ENCODE results near the gene NECAB2. TPM values are rescaled to one million over a fixed set of nuclear protein-coding genes. Genes with fewer than 3 reads are reported as not detected.

The NECAB2 gene
- polyA plus RNA-seq, 2 of the 4 experiments (the other 2 are of a cell fraction), result 1.1 to 1.4 TPM

DNA sequence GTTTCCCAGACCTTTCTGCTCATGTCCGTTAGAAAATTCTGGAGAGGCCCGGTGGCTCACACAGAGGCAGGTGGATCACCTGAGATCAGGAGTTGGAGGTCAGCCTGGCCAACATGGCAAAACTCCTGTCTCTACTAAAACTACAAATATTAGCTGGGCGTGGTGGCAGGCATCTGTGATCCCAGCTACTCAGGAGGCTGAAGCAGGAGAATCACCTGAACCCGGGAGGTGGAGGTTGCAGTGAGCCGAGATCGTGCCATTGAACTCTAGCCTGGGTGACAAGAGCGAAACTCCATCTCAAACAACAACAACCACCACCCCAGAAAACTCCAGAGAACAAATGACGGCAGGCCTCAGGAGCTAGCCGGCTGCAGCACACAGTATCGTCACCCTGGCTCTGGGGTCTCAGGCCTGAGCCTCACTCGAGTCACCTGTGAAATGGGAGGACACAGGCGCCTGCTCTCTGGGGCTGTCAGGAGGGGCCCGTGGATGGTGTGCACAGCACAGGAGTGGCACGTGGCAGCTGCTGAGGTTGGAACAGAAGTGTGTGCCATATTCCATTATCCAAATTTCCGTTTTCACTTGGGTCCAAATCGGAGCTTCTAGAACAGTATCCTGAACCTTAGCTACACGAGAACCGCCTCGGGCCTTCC lies 77.9 kb downstream of the NECAB2 start:
- POLR2A ChIA-PET, result no interaction called here
- WGBS (ENCODE audit: missing lambda C conversion rate), result 82% methylated on average over 19 of the region's 19 CpGs

DNA sequence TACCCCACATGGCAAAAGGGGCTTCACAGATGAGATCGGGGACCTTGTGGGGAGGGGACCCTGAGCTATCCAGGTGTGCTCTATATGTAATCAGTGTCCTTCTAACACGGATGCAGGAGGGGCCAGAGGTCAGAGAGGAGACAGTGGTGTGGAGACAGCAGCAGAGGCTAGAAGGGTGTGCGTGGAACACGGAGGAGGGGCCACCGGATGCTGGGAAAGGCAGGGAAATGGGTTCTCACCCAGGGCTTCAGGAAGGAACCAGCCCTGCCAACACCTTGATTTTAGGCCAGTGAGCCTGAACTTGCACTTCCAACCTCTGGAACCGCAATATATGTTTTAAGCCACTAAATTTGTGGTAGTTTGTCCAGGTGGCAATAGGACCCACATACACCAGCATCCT lies 79.2 kb downstream of the NECAB2 start:
- ATAC-seq (no peak), DNase-seq (ENCODE audit: low read depth in 1 of 2, low spot score in 1 of 2) (no peak), FAIRE-seq (no peak)
- no peak overlapping the region for H3K4me3 ChIP-seq
- H3K27ac ChIP-seq, result no peak overlapping the region
- no peak overlapping the region for H3K4me2 ChIP-seq
- ChIA-PET POLR2A (no interaction called here), CTCF (interaction anchor here (0.9 to 11.3 kb wide), 8 partner anchors 14 to 102 kb away, joined by 3 to 87 read pairs (median 4); no protein-coding TSS in a partner anchor)
- WGBS (ENCODE audit: missing lambda C conversion rate), result 87% methylated on average over 6 of the region's 6 CpGs
- no peaks in the 10 kb centered on the region for H3K9me3 ChIP-seq
- TF ChIP-seq EP300 (IDR thresholded peaks at IDR 0.05) (no peak), SMC3 (IDR thresholded peaks at IDR 0.05) (no peak)
- H3K4me1 ChIP-seq, result no peaks in the 10 kb centered on the region

More for the DNA sequence above, 77.9 kb downstream of the NECAB2 start:
- ATAC-seq, result no peak
- H3K27ac ChIP-seq, result no peak overlapping the region
- no peaks in the 10 kb centered on the region for H3K4me1 ChIP-seq
- FAIRE-seq, result no peak
- no peak overlapping the region for H3K4me2 ChIP-seq
- CTCF ChIA-PET, result interaction anchor here (0.8 to 11.3 kb wide), 10 partner anchors 9 to 89 kb away, joined by 3 to 87 read pairs (median 4); no protein-coding TSS in a partner anchor
- TF ChIP-seq ZC3H11A (IDR thresholded peaks at IDR 0.05), result no peak
- TF ChIP-seq, protein P1, sequence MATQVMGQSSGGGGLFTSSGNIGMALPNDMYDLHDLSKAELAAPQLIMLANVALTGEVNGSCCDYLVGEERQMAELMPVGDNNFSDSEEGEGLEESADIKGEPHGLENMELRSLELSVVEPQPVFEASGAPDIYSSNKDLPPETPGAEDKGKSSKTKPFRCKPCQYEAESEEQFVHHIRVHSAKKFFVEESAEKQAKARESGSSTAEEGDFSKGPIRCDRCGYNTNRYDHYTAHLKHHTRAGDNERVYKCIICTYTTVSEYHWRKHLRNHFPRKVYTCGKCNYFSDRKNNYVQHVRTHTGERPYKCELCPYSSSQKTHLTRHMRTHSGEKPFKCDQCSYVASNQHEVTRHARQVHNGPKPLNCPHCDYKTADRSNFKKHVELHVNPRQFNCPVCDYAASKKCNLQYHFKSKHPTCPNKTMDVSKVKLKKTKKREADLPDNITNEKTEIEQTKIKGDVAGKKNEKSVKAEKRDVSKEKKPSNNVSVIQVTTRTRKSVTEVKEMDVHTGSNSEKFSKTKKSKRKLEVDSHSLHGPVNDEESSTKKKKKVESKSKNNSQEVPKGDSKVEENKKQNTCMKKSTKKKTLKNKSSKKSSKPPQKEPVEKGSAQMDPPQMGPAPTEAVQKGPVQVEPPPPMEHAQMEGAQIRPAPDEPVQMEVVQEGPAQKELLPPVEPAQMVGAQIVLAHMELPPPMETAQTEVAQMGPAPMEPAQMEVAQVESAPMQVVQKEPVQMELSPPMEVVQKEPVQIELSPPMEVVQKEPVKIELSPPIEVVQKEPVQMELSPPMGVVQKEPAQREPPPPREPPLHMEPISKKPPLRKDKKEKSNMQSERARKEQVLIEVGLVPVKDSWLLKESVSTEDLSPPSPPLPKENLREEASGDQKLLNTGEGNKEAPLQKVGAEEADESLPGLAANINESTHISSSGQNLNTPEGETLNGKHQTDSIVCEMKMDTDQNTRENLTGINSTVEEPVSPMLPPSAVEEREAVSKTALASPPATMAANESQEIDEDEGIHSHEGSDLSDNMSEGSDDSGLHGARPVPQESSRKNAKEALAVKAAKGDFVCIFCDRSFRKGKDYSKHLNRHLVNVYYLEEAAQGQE (IDR thresholded peaks at IDR 0.05), result no peak
- TF ChIP-seq MAZ (IDR thresholded peaks at IDR 0.05; ENCODE audit: borderline replicate concordance, low read depth, low read length), result no peak
- TF ChIP-seq, protein P2, sequence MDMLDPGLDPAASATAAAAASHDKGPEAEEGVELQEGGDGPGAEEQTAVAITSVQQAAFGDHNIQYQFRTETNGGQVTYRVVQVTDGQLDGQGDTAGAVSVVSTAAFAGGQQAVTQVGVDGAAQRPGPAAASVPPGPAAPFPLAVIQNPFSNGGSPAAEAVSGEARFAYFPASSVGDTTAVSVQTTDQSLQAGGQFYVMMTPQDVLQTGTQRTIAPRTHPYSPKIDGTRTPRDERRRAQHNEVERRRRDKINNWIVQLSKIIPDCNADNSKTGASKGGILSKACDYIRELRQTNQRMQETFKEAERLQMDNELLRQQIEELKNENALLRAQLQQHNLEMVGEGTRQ (IDR thresholded peaks at IDR 0.05), result no peak
- TF ChIP-seq CBX8 (IDR thresholded peaks at IDR 0.05), result no peak
- TF ChIP-seq NFE2L2 (conservative IDR thresholded peaks at IDR 0.05; ENCODE audit: low read length), result no peak
- no peak for TF ChIP-seq PHF8 (IDR thresholded peaks at IDR 0.05; ENCODE audit: borderline replicate concordance, low read depth)
- TF ChIP-seq KDM5A (IDR thresholded peaks at IDR 0.05), result no peak
- no peak for TF ChIP-seq POLR2A (IDR thresholded peaks at IDR 0.05; ENCODE audit: low read length)
- no peak for TF ChIP-seq EHF (CRISPR knock-in tag; IDR thresholded peaks at IDR 0.05)
- no peaks in the 10 kb centered on the region for H3K9me3 ChIP-seq
- H3K4me3 ChIP-seq, result no peak overlapping the region
- no peak for DNase-seq (ENCODE audit: low read depth in 1 of 2, low spot score in 1 of 2)

DNA sequence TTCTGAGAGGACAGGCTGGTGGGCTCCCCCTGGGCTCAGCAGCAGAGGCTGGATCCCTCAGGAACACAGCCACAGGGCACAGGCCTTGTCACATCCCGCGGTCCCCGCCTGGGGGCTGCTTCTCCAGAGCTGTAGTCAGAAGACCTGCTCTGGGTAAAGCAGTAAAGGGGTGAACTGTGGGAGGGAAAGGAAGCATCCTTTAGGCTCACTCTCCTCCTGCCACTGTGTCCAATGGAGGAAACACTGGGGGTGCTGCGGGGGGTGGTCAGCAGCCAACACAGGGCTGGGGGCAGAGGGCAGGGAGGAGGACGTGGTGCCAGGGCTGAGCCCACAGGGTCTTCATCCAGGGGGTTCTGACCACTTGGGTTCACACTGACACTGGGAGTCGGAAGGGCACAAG lies 79.6 kb downstream of the NECAB2 start:
- ChIA-PET CTCF (interaction anchor here (1.1 to 6.4 kb wide), 5 partner anchors 13 to 81 kb away, joined by 3 to 28 read pairs (median 4); no protein-coding TSS in a partner anchor), POLR2A (no interaction called here)
- FAIRE-seq (no peak), DNase-seq (ENCODE audit: low read depth in 1 of 2, low spot score in 1 of 2) (no peak), ATAC-seq (no peak)
- H3K9me3 ChIP-seq, result no peaks in the 10 kb centered on the region
- no peak overlapping the region for H3K4me2 ChIP-seq
- H3K4me3 ChIP-seq, result no peak overlapping the region
- TF ChIP-seq, protein P3, sequence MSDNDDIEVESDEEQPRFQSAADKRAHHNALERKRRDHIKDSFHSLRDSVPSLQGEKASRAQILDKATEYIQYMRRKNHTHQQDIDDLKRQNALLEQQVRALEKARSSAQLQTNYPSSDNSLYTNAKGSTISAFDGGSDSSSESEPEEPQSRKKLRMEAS (IDR thresholded peaks at IDR 0.05), result no peak
- TF ChIP-seq FOXS1 (CRISPR knock-in tag; IDR thresholded peaks at IDR 0.05) (no peak), NFE2L2 (conservative IDR thresholded peaks at IDR 0.05; ENCODE audit: low read length) (no peak), ESRRA (IDR thresholded peaks at IDR 0.05; ENCODE audit: borderline replicate concordance, low read length) (no peak)
- no peak overlapping the region for H3K27ac ChIP-seq
- H3K4me1 ChIP-seq, result no peaks in the 10 kb centered on the region
- WGBS (ENCODE audit: missing lambda C conversion rate), result 93% methylated on average over 6 of the region's 6 CpGs

DNA sequence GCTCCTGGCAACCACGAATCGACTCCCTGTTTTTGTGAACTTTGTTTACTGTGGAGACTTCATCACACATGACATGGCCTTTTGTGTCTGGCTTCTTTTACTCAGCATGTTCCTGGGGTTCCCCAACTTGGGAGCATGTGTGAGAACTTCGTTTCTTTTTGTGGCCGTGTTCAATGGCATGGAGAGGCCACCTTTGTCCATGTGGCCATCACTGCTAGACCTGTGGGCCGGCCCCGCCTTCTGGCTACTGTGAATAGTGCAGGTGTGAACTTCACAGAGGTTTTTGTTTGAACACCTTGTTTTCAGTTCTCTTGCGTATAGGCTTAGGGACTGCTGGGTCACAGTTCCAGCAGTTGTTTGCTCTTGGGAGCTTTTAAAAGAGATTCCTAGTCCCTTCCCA lies 80.2 kb downstream of the NECAB2 start:
- CTCF ChIA-PET, result interaction anchor here (1.1 to 6.4 kb wide), 7 partner anchors 12 to 94 kb away, joined by 3 to 28 read pairs (median 4); partner anchors contain the start of gene OSGIN1
- FAIRE-seq, result no peak
- Histone ChIP-seq H3K4me2 (no peak overlapping the region), H3K9me3 (no peaks in the 10 kb centered on the region), H3K27ac (no peak overlapping the region), H3K4me3 (no peak overlapping the region), H3K4me1 (no peaks in the 10 kb centered on the region)
- 85% methylated on average over 7 of the region's 7 CpGs for WGBS (ENCODE audit: missing lambda C conversion rate)
- POLR2A ChIA-PET, result no interaction called here
- peak in 1 of 2 experiments; percentile 42; a peak in 2 of 6 replicates for ATAC-seq
- peak in 1 of 2 experiments; percentile 22 for DNase-seq (ENCODE audit: low read depth in 1 of 2, low spot score in 1 of 2)
- TF ChIP-seq RAD21 (conservative IDR thresholded peaks at IDR 0.05 in 1 of 2, IDR thresholded peaks at IDR 0.05 in 1 of 2) (peak in 1 of 2 experiments; percentile 31; a peak in 1 of 5 replicates), EP300 (IDR thresholded peaks at IDR 0.05) (no peak)
- TF ChIP-seq, protein P4, sequence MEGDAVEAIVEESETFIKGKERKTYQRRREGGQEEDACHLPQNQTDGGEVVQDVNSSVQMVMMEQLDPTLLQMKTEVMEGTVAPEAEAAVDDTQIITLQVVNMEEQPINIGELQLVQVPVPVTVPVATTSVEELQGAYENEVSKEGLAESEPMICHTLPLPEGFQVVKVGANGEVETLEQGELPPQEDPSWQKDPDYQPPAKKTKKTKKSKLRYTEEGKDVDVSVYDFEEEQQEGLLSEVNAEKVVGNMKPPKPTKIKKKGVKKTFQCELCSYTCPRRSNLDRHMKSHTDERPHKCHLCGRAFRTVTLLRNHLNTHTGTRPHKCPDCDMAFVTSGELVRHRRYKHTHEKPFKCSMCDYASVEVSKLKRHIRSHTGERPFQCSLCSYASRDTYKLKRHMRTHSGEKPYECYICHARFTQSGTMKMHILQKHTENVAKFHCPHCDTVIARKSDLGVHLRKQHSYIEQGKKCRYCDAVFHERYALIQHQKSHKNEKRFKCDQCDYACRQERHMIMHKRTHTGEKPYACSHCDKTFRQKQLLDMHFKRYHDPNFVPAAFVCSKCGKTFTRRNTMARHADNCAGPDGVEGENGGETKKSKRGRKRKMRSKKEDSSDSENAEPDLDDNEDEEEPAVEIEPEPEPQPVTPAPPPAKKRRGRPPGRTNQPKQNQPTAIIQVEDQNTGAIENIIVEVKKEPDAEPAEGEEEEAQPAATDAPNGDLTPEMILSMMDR (IDR thresholded peaks at IDR 0.05), result no peak
- TF ChIP-seq, protein P5, sequence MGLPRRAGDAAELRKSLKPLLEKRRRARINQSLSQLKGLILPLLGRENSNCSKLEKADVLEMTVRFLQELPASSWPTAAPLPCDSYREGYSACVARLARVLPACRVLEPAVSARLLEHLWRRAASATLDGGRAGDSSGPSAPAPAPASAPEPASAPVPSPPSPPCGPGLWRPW (IDR thresholded peaks at IDR 0.05), result no peak

Measured in A549 (cell line).